HG03039 (cell line): Measurements from ENCODE around the gene SKA3.

ENCODE experiments used
- ATAC-seq: cut with Tn5 transposase; IDR thresholded peaks from one replicate; pipeline ENCODE4 v1.9.1; 2021; ENCODE audit warnings: mild to moderate bottlenecking, moderate library complexity; ENCODE audit not compliant: unreplicated experiment

Gene SKA3

GRCh38 chr13:21117104-21117809 lies 59.1 kb downstream of the SKA3 start:
- ATAC-seq: no peak

- ATAC-seq: no peak
Observed at GRCh38 chr13:21116141-21116540, 60.2 kb downstream of the SKA3 start.

DNA sequence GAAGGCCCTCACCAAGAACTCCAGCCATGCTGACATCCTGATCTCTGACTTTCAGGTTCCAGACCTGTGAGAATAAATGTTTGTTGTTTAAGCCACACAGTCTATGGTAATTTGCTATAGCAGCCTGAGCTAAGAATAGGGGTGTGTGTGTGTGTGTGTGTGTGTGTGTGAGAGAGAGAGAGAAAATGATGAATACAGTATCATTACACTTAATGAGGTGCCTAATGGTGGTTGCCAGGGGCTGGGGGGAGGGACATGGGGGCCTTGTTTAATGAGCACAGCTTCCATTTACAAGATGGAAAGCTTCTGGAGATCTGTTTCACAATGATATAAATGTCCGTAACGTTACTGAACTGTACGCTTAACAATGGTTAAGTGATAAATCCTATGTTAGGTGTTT lies 61.1 kb downstream of the SKA3 start:
- ATAC-seq: no peak

- ATAC-seq: no peak
Observed at GRCh38 chr13:21111546-21111945, 64.8 kb downstream of the SKA3 start.

GRCh38 chr13:21109168-21109567 lies 67.2 kb downstream of the SKA3 start:
- ATAC-seq: no peak

- no peak for ATAC-seq
Observed at GRCh38 chr13:21106089-21106488, 70.3 kb downstream of the SKA3 start.

DNA sequence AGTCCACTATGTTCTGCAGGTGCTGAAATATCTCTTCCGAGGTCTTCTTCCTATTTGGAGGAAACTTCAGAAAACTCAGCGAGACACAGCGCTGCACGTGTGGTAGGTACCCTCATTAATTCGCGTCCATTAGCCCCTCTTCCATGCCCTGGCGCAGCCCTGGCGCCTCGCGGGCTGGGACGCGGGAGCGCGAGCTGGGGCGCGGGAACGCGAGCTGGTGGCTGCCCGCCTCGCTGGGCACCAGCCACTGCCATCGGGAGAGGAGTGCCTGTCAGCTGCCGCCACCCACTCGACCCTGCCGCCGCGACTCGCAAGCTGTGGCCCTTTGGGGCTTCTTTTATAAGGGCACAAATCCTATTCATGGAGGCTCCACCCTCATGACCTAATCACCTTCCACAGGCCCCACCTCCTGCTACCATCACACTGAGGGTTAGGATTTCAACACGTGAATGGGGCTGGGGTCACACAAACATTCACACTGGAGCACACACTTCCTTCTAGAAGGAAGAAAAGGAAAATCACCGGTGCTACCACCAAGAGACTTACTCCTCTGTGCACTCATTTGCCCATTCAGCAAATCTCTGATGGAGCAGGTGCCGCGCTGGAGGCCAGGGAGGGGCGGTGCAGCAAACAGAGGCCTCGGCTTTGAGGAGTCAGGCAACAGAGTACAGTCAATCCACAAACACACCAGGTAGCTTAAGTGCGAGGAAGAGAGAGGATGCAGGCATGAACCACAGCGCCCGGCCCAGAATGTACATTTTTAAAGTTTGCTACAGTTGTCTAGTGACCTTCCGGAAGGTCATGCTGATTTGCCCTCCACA lies 71.9 kb downstream of the SKA3 start:
- ATAC-seq: no peak
